ENCODE results near the gene C16orf92. TPM values are rescaled to one million over a fixed set of nuclear protein-coding genes. Genes with fewer than 3 reads are reported as not detected.
"Not testable (repeated sequence)": the region's sequence is repeated elsewhere in the genome, so short reads cannot be mapped to it uniquely, and the experiment has no call there.

The C16orf92 gene
- total RNA-seq, 1 donor from 2014 or later, result not detected

GRCh38 chr16:30025156-30025555 lies 2.2 kb downstream of the C16orf92 start:
- DNase-seq (ENCODE audit: low spot score), result no peak

DNA sequence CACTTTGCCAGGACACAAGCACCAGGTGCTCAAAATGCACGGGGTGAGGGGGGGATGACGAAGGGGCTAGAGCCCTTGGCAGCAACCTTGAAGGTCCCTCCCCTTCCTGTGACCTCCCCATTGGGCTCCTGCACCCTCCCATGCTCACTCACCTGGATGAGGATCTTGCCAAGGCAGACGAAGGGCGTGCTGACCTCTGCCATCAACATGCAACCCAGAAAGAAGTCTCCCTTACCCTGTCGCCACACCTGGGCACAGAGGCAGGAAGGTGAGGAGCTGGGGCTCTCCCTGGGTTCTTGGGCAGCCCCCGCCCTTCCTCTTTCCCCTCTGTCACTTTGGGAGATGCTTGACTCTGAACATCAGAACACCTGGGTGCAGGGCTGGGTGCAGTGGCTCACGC lies 2.6 kb downstream of the C16orf92 start:
- DNase-seq (ENCODE audit: low spot score), result no peak

DNA sequence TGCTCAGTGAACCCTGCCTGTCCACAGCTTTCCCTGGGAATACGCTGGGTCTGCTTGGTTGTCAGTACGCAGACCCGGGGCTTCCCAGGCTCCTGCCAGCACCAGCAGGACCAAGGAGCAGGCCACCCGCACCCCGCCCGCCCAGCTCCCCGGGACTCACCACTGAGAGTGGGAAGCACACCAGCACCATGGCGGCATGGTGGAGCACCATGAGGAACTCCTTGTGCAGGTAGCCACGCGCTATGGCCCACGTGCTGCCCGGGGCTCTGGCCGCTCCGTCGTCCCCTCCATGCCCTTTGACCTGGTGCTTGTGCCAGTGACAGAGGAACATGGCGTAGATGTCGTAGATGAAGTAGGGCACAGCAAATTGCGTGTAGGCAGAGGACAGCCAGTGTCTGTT lies 3.5 kb downstream of the C16orf92 start:
- no peak for DNase-seq (ENCODE audit: low spot score)

DNA sequence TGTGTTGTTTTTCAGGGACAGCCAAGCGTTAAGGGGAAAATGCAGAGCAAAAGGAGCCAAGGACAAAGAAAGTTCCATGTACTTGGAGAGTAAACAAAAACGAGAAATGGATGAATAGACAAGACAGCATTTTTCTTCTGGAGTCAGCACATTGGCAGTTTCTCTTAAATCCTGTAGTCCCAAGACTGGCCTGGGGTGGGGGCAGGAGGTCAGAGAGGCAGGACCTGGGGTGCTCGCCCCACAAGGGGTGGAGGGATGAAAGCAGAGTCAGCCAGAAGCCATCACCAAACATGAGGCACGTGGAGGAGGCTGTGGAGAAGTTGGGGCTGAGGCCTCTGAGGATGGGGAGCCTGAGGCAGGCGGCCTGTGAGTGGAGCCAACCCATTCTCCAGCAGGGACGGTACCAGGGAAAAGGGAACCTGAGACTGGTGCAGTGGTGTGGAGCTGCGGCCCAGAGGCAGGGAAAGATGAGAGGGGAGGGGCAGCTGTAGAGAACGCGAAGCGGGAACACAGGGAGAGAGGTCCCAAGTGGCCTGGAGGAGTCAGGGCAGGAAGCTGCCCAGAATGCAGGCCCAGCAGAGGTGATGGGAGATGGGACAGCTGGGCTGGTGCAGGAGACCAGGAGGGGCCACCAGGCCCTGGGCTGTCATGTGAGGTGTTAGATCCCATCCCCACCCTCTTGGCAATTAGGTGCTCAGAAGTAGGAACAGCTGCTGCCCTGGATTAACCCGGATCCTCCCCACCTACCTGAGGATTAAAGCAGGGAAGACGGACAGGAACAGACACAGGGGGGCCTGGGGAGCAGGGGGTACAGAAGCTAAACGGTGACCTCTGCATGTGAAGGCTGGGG lies 4.8 kb downstream of the C16orf92 start:
- DNase-seq (ENCODE audit: low spot score), result no peak

- no peak for DNase-seq (ENCODE audit: low spot score)
These were observed 5.6 kb downstream of the C16orf92 start for GRCh38 chr16:30028438-30029076.

GRCh38 chr16:30030011-30030685 lies 7.2 kb downstream of the C16orf92 start:
- no peak for DNase-seq (ENCODE audit: low spot score)

DNA sequence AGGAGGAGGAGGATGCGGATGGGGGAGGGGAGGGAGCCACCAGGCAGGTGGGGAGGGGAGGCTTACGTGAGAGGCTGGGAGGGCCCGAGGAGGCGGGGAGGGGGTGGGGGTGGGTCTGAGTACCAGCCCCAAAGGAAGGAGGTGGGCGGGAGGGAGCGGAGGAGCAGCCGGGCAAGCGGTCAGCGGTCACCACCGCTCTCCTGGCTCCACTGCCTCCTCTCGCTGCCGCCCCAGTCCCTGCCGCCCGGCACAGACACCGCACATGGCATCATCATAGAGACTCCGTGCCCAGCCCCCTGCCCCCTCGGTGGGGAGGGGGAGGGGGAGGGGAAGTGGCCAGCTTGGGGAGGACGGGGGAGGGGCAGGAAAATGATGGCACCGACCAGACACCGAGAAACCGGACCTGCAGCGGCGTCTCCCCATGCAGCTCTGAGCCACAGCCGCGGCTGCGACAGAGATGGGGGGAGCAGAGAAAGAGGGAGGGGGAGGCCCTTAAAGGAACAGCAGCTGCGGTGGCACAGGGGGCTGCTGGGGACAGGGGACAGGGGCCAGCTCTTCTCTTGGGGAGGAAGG lies 7.9 kb downstream of the C16orf92 start, which contains the start of gene TLCD3B:
Gene TLCD3B, minus strand, starts transcription at position 431 of the 573 bp plus-strand sequence. CDS start 744 bp downstream, outside the sequence.
- DNase-seq (ENCODE audit: low spot score), result no peak

GRCh38 chr16:30031477-30031918 lies 8.5 kb downstream of the C16orf92 start:
- DNase-seq (ENCODE audit: low spot score), result no peak

- DNase-seq (ENCODE audit: low spot score), result no peak
These were observed 9.3 kb downstream of the C16orf92 start for GRCh38 chr16:30032083-30032819.

- DNase-seq (ENCODE audit: low spot score), result no peak
These were observed 10.3 kb downstream of the C16orf92 start for GRCh38 chr16:30033270-30033669.

GRCh38 chr16:30040221-30040620 lies 17.2 kb downstream of the C16orf92 start:
- no peak for DNase-seq (ENCODE audit: low spot score)

DNA sequence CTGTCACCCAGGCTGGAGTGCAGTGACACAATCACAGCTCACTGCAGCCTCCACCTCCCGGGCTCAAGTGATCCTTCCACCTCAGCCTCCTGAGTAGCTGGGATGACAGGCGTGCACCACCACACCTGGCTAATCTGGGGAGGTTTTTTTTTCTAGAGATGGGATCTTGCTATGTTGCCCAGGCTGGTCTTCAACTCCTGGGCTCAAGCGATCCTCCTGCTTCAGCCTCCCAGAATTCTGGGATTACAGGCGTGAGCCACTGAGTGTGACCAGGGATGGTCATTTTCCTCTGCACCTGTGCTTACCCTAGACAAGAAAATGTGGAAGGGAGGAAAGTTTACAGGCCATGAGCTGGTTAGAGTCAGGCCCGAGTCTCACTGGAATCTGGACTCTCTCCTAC lies 17.7 kb downstream of the C16orf92 start:
- not testable (repeated sequence) for DNase-seq (ENCODE audit: low spot score)

GRCh38 chr16:30041841-30042240 lies 18.8 kb downstream of the C16orf92 start:
- no peak for DNase-seq (ENCODE audit: low spot score)

DNA sequence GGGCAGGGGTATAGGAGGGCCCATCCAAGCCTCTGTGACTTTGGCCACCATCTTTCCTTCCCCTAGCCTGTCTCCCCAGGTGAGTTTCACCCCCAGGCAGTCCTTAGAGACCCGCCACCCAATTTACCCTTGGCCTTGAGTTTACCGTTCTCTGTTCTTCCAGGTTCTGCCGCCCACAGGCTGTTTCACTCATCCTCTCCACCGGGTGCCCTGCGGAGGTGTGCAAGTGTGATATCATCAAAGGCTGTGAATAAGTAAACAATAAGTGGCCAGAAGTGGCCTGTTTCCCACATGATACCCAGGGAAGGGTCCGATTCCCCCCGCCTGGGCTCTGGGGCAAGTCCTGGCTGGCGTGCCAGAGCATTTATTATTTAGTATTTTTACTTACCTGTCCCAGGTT lies 23.2 kb downstream of the C16orf92 start:
- DNase-seq (ENCODE audit: low spot score), result no peak

DNA sequence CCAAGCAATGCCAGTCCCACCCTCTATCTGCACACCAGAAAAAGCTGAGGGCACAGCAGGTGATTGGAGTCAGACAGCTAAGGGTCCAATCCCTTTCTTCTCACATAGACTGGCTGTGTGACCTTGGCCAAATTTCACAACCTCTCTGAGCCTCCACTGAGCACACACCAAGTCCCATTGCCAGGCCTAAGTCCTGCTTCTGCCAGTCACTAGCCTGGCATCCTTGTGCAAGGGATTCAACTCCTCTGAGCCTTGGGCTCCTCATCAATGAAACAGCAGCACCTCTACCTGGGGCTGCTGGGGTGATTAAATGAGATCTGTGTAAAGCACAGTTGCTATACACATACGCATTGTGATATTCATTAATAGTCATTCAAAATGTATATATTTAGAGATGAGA lies 23.6 kb downstream of the C16orf92 start:
- no peak for DNase-seq (ENCODE audit: low spot score)

DNA sequence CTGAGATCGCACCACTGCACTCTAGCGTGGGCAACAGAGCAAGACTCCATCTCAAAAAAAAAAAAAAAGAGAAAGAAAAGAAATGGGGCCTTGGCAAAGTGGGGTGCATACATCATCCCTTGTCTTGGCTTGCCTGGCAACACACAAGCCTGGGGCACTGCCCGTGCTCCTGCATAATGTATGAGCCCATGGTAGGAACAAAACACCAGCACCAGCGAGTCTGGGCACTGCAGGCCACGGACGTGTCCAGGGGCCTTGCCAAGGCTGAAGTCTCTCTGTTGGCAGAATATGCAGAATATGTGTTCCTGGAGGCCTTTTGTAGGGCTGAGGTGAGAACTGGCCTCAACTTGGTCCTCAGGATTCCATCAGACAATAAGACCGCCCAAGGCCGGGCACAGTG lies 26.9 kb downstream of the C16orf92 start:
- DNase-seq (ENCODE audit: low spot score), result no peak

- DNase-seq (ENCODE audit: low spot score), result no peak
These were observed 28.5 kb downstream of the C16orf92 start for GRCh38 chr16:30051518-30051917.

DNA sequence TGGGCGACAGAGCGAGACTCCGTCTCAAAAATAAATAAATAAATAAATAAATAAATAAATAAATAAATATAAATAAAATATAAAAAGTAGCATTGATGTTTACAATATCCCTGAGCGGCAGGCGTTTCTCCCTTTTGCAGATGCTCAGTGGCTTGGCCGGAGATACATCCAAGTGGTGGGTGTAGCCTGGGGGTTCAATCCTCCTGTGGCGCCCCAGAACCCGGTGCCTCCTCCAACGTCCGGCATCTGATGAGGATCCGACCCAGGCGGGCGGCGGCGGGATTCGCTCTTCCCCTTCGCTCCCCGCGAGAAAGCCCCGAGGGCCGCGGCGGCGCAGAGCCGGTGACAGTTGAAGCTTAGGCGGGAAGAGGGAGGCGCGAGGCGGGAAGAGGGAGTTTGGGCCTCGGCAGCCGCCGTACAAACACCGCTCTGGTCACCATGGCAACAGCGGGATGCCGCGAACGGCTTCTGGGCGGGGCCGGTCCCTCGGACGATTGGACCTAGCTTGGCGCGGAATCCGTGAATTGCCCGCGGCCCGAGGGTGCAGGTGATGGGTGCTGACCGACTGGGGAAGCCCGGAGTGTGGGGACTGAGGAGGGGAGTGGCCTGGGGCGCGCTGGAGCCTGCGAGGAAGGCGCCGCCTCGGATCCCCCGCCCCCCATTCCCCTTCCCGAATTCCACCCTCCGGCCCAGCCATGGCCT lies 29.8 kb downstream of the C16orf92 start:
- peak; percentile 98 for DNase-seq (ENCODE audit: low spot score)

DNA sequence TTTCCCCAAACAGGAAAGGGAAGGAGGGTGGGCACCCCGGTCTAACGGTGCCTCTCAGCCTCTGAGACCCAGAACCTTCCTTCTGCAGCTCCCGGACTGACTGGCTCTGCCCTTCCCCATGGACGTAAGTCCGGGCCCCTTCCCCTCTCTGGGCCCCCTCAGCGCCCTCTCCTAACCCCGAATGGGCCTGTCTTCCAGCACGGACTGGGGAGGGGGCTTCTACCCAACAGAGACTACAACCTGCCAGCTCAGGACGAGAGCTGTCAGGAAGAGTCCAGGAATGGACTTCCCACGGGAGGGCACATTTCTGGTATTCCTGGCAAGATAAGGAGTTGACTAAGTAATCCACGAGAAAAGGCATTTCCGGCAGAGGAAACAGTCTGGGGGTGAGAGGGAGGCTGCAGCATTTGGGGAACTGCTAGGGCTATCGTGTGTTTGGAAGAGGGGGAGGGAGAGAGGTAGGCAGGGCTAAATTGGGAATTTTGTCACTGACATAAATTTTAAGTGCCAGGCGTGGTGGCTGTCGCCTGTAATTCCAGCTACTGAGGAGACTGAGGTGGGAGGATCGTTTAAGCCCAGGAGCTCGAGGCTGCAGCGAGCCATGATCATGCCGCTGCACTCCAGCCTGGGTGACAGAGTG lies 30.5 kb downstream of the C16orf92 start:
- no peak for DNase-seq (ENCODE audit: low spot score)

- no peak for DNase-seq (ENCODE audit: low spot score)
These were observed 31.5 kb downstream of the C16orf92 start for GRCh38 chr16:30054451-30054850.

Measured in mesenteric fat pad (tissue), 1 donor.